CD4-positive, alpha-beta T cell treated with Interleukin-17A for 4 hours (primary cell): ENCODE measurements around the gene SIRPG.
"Not testable (repeated sequence)": the region's sequence is repeated elsewhere in the genome, so short reads cannot be mapped to it uniquely, and the experiment has no call there.

Experiments
- DNase-seq: peaks from one replicate; pipeline ENCODE4 v3.0.0-alpha.2; 2020; ENCODE audit warnings: mixed read lengths

Gene SIRPG

DNA sequence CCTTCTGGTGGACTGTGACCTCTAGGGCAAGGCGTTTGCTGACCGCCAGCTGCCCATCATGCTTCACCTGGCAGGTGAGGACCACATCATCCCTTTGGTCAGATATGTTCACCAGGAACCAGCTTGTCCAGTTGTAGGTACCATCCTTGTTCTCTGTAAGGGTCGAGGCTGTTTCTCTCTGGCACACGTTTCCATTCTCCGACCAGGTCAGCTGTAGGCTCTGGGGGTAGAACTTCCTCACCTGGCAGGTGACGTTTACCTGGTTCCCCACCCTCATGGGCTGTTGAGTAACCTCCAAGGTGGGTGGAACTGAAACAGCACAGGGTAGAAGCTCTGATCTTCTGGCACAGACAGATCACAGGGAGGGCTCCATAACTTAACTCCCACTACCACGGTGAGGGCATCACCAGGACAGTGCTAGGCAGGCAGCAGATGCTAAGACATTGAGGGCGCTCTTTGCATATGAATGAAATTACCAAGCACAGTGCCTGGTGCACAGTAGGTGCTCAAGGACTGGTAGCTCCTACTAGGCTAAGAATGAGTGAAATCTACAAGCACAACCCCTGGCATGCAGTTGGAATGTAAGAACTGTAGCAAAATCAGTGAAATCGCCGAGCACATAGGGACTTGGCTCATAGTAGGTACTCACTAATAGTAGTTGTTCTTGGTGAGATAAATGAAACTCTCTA is 22.1 kb downstream of the SIRPG start:
- DNase-seq: no peak

DNA sequence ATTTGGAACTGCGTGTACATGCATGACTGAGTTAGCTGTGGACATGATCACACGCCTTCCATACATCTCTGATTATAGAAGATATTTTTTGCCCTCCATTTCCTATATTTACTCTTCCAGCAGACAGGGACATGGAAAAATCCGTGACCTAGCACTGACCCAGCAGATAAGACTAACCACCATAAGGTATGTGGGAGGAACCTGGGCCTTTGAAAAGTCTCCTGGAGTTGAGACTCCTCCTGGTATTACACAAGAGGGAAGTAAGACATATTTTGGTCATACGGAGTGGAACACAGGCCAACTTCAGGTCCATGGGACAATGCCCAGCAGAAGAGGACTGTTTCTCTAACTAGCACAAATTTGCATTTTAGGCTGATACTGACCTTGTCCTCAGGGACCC is 24.0 kb downstream of the SIRPG start:
- DNase-seq: no peak

GRCh38 chr20:1632178-1632577 is 25.4 kb downstream of the SIRPG start:
- DNase-seq: peak; percentile 56

GRCh38 chr20:1631309-1632151 is 26.0 kb downstream of the SIRPG start:
- no peak for DNase-seq

DNA sequence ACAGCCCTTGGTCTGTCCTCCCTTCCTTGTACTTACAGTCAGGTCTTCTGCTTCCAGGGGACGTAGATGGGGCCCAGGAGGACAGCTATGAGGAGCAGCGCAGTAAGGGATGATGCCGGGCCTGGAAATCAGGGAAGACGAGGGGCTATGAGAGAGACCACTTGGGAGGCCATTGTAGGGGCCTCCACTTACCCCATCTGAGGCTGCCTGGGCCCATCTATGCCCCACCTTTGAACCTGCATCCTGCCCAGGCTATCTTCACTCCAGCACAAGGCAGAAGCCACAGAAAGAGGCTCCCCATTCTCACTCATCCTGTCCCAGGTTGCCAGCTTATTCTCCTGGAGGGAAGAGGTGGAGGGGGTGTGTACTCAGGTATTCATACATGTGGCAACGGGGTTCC is 27.4 kb downstream of the SIRPG start:
- no peak for DNase-seq

- DNase-seq: no peak
These were observed 28.3 kb downstream of the SIRPG start for GRCh38 chr20:1629321-1629720.

- no peak for DNase-seq
These were observed 29.0 kb downstream of the SIRPG start for GRCh38 chr20:1628621-1629020.

- no peak for DNase-seq
These were observed 30.4 kb downstream of the SIRPG start for GRCh38 chr20:1627200-1627550.

- DNase-seq: no peak
These were observed 30.9 kb downstream of the SIRPG start for GRCh38 chr20:1626528-1627199.

DNA sequence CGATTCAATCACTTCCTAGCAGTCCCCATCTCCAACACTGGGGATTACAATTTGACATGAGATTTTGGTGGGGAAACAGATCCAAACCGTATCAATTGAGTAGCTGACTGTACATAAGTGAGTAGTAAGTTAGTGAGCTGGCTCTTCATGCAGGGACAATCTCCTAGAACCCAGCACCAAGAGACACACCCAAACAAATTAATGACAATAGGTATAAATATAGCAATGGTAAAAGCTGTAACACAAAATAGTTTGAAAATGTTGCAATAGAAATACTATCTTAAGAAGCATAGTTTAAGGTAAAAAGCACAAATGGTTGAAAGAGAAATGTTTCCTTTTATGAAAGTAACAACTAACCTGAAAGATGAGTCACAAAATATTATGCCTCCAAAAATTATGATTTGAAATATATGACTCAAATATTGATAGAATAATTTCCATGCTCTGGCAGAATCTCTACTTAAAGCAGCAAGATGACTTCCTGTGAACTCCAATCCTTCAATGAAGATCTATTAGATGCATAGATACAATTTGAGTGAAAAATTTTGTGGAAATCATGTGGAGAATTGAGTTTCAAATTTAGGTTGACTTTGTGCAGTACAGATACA is 32.4 kb downstream of the SIRPG start:
- DNase-seq: no peak

DNA sequence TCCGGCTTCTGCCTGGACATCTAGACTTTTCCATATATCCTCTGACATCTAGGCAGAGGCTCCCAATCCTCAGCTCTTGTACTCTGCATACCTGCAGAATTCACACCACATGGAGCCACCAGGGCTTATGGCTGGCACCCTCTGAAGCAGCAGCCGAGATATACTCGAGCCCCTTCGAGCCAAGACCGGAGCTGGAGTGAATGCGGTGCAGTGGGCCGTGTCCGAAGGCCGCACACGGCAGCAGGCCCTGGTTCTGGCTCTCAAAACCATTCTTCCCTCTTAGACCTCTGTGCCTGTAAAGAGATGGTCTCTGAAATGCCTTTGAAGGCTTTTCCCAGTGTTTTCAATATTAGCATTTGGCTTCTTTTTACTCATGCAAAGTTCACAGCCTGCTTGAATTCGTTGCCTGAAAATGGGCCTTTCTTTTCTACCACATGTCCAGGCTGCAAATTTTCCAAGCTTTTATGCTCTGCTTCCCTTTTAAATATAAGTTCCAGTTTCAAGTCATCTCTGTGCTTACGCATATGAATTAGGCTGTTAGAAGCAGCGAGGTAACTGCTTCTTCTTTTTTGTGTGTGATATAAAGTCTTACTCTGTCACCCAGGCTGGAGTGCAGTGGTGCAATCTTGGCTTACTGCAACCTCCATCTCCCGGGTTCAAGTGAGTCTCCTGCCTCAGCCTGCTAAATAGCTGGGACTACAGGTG is 33.9 kb downstream of the SIRPG start:
- no peak for DNase-seq

- DNase-seq: peak; percentile 34
These were observed 35.1 kb downstream of the SIRPG start for GRCh38 chr20:1622450-1622849.

GRCh38 chr20:1621316-1621715 is 36.3 kb downstream of the SIRPG start:
- no peak for DNase-seq

DNA sequence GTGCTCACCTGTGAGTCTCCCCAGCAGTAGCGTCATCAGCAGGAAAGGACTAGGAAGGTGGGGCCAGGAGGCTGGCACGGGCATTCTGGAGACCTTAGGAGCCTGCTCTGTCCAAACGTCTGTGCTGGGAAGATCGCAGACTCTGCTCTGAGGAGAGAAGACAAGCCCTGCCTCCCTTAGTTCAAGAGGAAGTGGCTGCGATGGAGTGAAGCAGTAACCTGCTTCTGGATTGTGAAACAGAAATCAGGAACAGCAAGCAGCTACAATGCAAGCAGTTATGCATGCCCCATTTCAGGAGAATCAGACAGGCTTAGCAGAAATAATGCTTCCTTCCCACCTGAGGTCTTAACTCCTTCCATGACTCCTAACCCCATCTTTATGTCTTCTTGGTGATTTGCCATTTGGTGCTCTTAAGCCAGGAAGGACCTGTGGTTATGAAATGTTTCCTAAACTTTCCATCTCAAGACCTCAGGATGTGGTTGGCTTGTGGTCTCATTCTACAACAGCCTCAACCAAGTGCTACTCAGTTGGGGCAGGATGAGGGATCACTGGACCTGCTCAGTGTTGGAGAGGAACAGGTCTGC is 37.6 kb downstream of the SIRPG start, which contains the start of gene SIRPB1:
Gene SIRPB1 (minus strand): TSS at position 149 of the 584 bp plus-strand sequence. CDS start 65 bp downstream, at position 84.
- peak; percentile 22 for DNase-seq

GRCh38 chr20:1618954-1619540 is 38.5 kb downstream of the SIRPG start:
- no peak for DNase-seq

GRCh38 chr20:1618479-1618878 is 39.1 kb downstream of the SIRPG start:
- DNase-seq: no peak

DNA sequence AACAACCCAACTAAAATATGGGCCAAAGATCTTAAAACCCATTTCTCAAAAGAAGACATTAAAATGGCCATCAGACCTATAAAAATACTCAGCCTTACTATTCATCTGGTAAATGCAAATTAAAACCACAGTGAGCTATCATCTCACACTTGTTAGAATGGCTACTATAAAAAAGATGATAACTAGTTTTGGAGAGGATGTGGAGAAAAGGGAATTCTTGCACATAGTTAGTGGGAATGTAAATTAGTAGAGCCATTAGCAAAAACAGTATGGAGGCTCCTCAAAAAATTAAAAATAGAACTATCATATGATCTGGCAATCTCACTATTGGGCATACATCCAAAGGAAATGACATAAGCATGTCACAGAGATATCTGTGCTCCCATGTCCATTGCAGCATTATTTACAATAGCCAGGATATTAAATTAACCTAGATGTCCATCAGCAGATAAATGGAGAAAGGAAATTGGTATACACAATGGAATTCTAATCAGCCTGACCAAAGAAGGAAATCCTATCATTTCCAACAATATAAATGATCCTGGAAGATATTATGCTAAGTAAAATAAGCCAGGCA is 40.6 kb downstream of the SIRPG start:
- no peak for DNase-seq

- not testable (repeated sequence) for DNase-seq
These were observed 47.2 kb downstream of the SIRPG start for GRCh38 chr20:1610404-1610803.

- not testable (repeated sequence) for DNase-seq
These were observed 48.8 kb downstream of the SIRPG start for GRCh38 chr20:1608678-1609347.

GRCh38 chr20:1600736-1601135 is 56.8 kb downstream of the SIRPG start:
- DNase-seq: no peak

GRCh38 chr20:1595333-1595732 is 62.2 kb downstream of the SIRPG start:
- no peak for DNase-seq
